Pancreas (tissue), 10 donors: Measurements from ENCODE around the gene BAHCC1. TPM values are rescaled to one million over a fixed set of nuclear protein-coding genes. Genes with fewer than 3 reads are reported as not detected.

Experiments used
- ATAC-seq, 4 donors: fragments of 200-7000 bp; cut with Tn5 transposase; one replicate each; pipeline versions ENCODE4 v1.8.0 to v1.9.1; 2020; ENCODE audit warnings: mild to moderate bottlenecking in 4 of 4, moderate library complexity in 4 of 4
- DNase-seq, 6 donors: peaks; one replicate each; pipeline ENCODE4 v3.0.0-alpha.2; 2020
- FAIRE-seq: peaks from 2 replicates; lab custom pipeline; 2012; peaks lifted over from hg19 to GRCh38; lab: Jason Lieb, UNC
- H3K27ac ChIP-seq, 4 donors: fragments of 200-600 bp; sonication (generic); 1 replicate in 3 of 4; 2 replicates in 1 of 4; pipeline versions ENCODE4 v1.5.0 to v1.8.0; 2020
- H3K27me3 ChIP-seq, 4 donors: fragments of 200-600 bp; one replicate each; pipeline ENCODE4 v1.8.0; 2021
- H3K36me3 ChIP-seq, 3 donors: fragments of 200-600 bp; sonication (generic) in 1 of 3; one replicate each; pipeline versions ENCODE4 v1.5.0 to v1.8.0; 2020 to 2021
- H3K4me1 ChIP-seq, 3 donors: fragments of 200-600 bp; one replicate each; pipeline ENCODE4 v1.8.0; 2021
- H3K4me3 ChIP-seq, 4 donors: fragments of 200-600 bp; sonication (generic) in 2 of 4; one replicate each; pipeline versions ENCODE4 v1.5.0 to v1.8.0; 2020 to 2021
- H3K9me3 ChIP-seq, 4 donors: fragments of 200-600 bp; one replicate each; pipeline ENCODE4 v1.8.0; 2021
- WGBS, 2 donors: extraction: QIAGEN DNeasy Blood & Tissue Kit; methylation state at CpG; one replicate each; pipeline ENCODE4 v1.1.7; 2013; 5-methylcytosine and 5-hydroxymethylcytosine counted together
- intact Hi-C, 3 donors: fragments of 100-400 bp; cut with DNase I; formaldehyde crosslinking; loops; one replicate each; pipeline versions ENCODE4 v1.11.1 to v1.14.2; 2022
- polyA plus RNA-seq, 2 donors: library from polyadenylated mRNA; stranded (reverse); fragments of 200-250 nt; gene quantifications; one replicate each; pipeline ENCODE4 v1.2.3, GENCODE V29; 2013
- total RNA-seq, 6 donors: library from RNA; stranded (reverse); fragmentation: NEBNext Ultra II Directional in 4 of 6; extraction: Animal tissue kit (Norgen Biotek cat#: 25700) in 4 of 6; gene quantifications; one replicate each; pipeline versions ENCODE4 v1.2.1 to v1.2.4, GENCODE V29; 2021 to 2023
- TF ChIP-seq, protein P1 (sequence below), 4 donors: fragments of 200-600 bp; sonication (generic) in 3 of 4; IDR thresholded peaks; one replicate each; pipeline versions ENCODE4 v1.5.0 to v1.8.0; 2021; ENCODE audit warnings: antibody characterized with exemption in 4 of 4
- donor health status: healthy with polysubstance abuse.
- donor health status: DM: no; HTN: no; CAD: no; lungs with moderate emphysema.
- donor health status: DM: no; HTN: no; CAD: no.
- donor health status: control.
- donor health status: control.
- donor health status: Bipolar disorder and iron deficiency.
- donor health status: DM: yes; HTN: yes; CAD: no.
- donor health status: DM: no; HTN: no; CAD: no.
- donor health status: DM: no; HTN: no; CAD: no.
- donor health status: DM: yes; HTN: yes; CAD: no.

The BAHCC1 gene
- total and polyA plus RNA-seq, 8 donors: 8.0 to 24.1 (median 10.5) TPM

DNA sequence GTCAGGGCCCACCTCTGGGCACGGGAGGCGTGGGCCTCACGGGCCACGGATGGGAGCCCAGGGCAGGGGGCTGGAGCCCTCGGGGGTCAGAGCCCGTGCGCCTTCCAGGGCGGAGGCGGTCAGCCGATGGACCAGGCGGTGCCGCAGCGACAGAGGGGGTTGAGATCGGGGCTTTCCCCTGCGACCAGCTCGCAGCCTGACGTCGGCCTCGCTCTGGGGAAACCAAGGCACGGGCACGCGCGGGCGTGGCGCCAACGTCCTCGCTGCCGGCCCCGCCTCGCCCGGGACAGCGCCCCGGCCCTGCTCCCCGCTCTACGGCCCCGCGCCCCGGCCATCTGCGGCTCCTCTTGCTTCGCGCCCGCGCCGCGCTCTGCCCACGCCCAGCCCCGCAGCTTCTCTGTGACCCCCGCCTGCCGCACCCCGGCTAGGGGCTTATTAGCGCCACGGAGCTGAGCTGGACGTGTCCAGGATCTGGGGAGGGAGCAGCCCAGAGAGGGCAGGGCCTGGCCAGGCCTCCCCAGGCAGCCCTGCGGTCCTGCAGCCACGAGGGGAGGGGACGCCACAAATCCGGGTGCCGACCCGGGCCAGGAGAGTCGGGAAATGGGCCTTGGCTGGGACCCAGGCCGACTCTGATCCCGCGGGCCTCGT is 103.8 kb downstream of the BAHCC1 start:
- WGBS, 2 donors: 53 to 78% methylated on average over 49 to 64 of the region's 64 CpGs
- ATAC-seq: no peak
- no peak for DNase-seq

DNA sequence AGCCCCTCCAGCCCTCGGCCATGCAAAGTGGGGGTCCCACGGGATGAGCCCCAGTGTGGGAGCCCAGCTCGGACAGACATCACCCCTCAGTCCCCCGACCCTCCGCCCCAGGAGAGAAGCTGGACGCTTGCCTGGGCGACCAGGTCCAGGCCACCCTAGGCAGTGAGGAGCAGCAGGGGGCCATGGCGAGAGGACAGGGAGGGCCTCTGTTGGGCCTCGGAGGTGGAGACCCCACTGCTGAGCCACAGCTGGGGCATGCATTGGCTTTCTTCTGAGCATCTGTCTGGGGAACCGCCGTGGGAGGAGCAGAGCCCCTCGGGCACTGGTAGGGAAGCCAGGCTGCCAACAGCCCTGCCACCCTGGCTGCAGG is 104.3 kb downstream of the BAHCC1 start:
- FAIRE-seq: no peak
- Histone ChIP-seq H3K27me3 (no peaks in the 10 kb centered on the region), H3K4me1 (no peaks in the 10 kb centered on the region), H3K9me3 (no peaks in the 10 kb centered on the region), H3K27ac (no peak overlapping the region), H3K4me3 (no peak overlapping the region), H3K36me3 (no peaks in the 10 kb centered on the region)
- ATAC-seq: no peak
- 68 to 77% methylated on average over 12 of the region's 12 CpGs for WGBS, 2 donors
- peak in 1 of 6 donors; percentile 77 for DNase-seq
- intact Hi-C loops: no loop called here
- TF ChIP-seq, protein P1, sequence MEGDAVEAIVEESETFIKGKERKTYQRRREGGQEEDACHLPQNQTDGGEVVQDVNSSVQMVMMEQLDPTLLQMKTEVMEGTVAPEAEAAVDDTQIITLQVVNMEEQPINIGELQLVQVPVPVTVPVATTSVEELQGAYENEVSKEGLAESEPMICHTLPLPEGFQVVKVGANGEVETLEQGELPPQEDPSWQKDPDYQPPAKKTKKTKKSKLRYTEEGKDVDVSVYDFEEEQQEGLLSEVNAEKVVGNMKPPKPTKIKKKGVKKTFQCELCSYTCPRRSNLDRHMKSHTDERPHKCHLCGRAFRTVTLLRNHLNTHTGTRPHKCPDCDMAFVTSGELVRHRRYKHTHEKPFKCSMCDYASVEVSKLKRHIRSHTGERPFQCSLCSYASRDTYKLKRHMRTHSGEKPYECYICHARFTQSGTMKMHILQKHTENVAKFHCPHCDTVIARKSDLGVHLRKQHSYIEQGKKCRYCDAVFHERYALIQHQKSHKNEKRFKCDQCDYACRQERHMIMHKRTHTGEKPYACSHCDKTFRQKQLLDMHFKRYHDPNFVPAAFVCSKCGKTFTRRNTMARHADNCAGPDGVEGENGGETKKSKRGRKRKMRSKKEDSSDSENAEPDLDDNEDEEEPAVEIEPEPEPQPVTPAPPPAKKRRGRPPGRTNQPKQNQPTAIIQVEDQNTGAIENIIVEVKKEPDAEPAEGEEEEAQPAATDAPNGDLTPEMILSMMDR (IDR thresholded peaks at IDR 0.05): no peak

More for the DNA sequence above, 103.8 kb downstream of the BAHCC1 start:
- TF ChIP-seq, protein P1 (IDR thresholded peaks at IDR 0.05): no peak
- no peak for FAIRE-seq
- no peak overlapping the region for H3K4me3 ChIP-seq
- no peaks in the 10 kb centered on the region for H3K36me3 ChIP-seq
- no peak overlapping the region for H3K27ac ChIP-seq
- intact Hi-C loops: no loop called here
- no peaks in the 10 kb centered on the region for H3K4me1 ChIP-seq
- no peaks in the 10 kb centered on the region for H3K9me3 ChIP-seq
- no peaks in the 10 kb centered on the region for H3K27me3 ChIP-seq

DNA sequence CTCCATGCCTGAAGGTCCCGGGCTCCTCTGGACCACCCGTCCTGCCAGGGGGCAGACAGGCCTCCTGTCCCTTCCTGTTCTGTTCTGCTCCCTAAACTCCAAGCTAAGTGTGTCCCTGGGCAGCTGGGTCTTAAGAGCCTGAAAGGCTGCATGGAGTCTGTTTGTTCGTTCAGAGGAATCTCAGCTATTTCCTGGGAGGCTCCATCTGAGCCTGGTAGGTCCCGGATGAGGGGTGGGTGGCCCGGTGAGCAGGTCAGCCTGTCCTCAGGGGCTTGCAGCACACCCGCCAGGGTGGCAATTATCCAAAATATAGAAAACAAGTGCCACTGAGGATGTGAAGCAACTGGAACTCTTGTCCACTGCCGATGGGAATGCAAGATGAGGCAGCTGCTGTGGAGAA is 104.8 kb downstream of the BAHCC1 start:
- no peak for ATAC-seq
- H3K4me1 ChIP-seq: no peaks in the 10 kb centered on the region
- H3K27ac ChIP-seq: no peak overlapping the region
- H3K9me3 ChIP-seq: no peaks in the 10 kb centered on the region
- no peak overlapping the region for H3K4me3 ChIP-seq
- no peak for DNase-seq
- intact Hi-C loops: no loop called here
- H3K27me3 ChIP-seq: no peaks in the 10 kb centered on the region
- TF ChIP-seq, protein P1 (IDR thresholded peaks at IDR 0.05): no peak
- no peak for FAIRE-seq
- no peaks in the 10 kb centered on the region for H3K36me3 ChIP-seq
- WGBS, 2 donors: 76% methylated on average over 7 of the region's 7 CpGs

DNA sequence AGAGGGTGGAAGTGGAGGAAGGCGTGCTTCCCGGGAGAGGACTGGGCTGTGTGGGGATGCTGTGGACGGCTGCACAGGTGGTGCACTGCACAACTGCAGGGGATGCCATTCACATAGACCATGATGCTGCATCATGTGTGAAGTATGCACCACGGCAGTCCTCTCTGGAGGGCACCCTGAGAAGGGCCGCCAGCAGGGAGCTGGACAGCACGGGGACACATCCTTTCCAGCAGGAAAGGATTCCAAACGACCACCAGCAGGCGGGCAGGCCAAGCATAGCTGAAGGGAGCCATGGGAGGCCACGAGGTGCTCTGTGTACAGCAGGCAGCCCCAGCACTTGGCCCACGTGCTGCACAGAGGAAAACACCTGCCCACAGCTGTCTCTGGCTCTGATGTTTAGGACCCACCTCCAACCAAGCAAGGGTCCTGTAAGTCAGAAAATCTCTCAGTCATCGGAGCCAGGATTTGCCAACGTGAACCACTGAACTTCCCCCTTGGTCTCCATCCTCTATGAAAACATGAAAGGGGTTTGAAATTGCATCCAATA is 107.3 kb downstream of the BAHCC1 start:
- Histone ChIP-seq H3K27ac (no peak overlapping the region), H3K27me3 (no peaks in the 10 kb centered on the region), H3K36me3 (no peaks in the 10 kb centered on the region), H3K9me3 (no peaks in the 10 kb centered on the region), H3K4me1 (no peaks in the 10 kb centered on the region), H3K4me3 (no peak overlapping the region)
- peak in 1 of 6 donors; percentile 12 for DNase-seq
- FAIRE-seq: no peak
- 71% methylated on average over 12 of the region's 12 CpGs for WGBS, 2 donors
- TF ChIP-seq, protein P1 (IDR thresholded peaks at IDR 0.05): no peak
- intact Hi-C loops: no loop called here
- ATAC-seq: no peak

DNA sequence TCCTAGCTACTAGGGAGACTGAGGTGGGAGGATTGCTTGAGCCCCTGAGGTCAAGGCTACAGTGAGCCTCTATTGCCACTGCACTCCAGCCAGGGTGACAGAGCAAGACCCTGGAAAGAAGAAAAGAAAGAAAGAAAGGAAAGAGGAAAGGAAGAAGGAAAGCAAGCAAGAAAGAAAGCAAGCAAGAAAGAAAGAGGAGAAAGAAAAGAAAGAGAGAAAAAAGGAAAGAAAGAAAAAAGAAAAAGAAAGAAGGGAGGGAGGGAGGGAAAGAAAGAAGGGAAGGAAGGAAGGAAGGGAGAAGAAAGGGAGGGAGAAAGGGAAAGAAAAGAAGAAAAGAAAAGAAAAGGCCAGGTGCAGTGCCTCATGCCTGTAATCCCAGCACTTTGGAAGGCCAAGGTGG is 108.4 kb downstream of the BAHCC1 start:
- intact Hi-C loops: no loop called here
- DNase-seq (no peak), FAIRE-seq (no peak), ATAC-seq (no peak)
- no peaks in the 10 kb centered on the region for H3K36me3 ChIP-seq
- no peak overlapping the region for H3K4me3 ChIP-seq
- H3K9me3 ChIP-seq: no peaks in the 10 kb centered on the region
- no peaks in the 10 kb centered on the region for H3K27me3 ChIP-seq
- no peak overlapping the region for H3K27ac ChIP-seq
- no peaks in the 10 kb centered on the region for H3K4me1 ChIP-seq
- TF ChIP-seq, protein P1 (IDR thresholded peaks at IDR 0.05): no peak
